ENCODE data around the gene IPO13.

IPO13 gene, protein sequence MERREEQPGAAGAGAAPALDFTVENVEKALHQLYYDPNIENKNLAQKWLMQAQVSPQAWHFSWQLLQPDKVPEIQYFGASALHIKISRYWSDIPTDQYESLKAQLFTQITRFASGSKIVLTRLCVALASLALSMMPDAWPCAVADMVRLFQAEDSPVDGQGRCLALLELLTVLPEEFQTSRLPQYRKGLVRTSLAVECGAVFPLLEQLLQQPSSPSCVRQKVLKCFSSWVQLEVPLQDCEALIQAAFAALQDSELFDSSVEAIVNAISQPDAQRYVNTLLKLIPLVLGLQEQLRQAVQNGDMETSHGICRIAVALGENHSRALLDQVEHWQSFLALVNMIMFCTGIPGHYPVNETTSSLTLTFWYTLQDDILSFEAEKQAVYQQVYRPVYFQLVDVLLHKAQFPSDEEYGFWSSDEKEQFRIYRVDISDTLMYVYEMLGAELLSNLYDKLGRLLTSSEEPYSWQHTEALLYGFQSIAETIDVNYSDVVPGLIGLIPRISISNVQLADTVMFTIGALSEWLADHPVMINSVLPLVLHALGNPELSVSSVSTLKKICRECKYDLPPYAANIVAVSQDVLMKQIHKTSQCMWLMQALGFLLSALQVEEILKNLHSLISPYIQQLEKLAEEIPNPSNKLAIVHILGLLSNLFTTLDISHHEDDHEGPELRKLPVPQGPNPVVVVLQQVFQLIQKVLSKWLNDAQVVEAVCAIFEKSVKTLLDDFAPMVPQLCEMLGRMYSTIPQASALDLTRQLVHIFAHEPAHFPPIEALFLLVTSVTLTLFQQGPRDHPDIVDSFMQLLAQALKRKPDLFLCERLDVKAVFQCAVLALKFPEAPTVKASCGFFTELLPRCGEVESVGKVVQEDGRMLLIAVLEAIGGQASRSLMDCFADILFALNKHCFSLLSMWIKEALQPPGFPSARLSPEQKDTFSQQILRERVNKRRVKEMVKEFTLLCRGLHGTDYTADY

DNA sequence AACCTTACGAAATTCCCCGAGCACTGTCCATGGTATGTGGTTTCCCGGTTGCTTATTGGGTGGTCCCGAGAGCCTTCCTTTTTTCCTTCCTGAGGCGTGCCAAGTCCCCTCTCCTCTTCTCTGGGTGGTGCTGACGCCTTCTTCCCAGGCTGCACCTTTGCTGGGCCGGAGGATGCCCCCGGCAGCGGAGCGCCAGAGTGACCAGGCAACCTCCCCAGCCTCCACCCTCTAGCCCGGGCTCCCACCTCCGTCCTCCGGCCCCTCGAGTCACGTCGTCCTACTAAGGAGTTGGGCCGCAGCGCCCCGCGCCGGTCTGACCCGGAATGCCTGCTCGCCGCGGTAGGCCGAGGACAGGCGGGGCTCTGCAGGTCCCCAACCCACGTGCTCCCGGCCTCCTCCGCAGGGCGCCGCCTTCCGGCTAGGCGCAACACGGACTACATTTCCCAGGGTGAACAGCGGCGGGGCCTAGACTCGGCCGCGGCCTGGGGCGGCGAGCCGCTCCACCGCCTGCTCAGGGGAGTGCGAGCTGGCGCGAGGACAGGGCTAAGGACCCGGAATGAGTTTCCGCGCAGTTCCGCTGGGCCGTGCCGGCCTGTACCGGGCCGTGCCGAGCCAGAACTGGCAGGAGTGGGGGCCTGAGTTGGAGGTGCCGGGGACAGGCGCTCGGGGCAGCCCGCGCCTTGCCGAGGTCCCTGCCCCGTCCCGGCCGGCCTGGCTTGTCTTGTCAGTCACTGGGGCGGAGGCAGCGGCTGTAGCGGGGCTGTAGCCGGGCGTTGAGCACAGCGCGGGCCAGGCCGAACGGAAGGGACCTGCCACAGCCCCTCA, at the start of gene IPO13:
Gene IPO13 (plus strand): TSS at position 715 of the 825 bp plus-strand sequence. CDS start 651 bp downstream, outside the sequence.
- DNase-seq: peak; percentile 99

DNA sequence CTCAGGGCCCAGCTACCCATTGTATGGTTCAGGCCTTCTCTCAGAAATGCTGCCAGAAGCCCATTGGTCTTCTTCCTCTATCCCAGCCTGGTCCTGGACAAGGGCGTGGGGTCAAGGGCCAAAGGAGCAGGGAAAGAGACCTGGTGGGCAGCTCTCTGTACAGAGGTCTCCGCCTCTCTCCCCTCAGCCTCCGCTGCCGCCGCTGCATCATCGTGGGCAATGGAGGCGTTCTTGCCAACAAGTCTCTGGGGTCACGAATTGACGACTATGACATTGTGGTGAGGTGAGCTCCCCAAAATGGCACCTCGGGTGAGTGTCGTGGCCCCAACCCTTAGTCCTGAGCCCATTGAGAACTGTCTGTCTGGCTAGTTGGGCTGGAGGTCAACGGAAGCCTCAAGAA, 47.8 kb upstream of the IPO13 start:
- no peak for DNase-seq

DNA sequence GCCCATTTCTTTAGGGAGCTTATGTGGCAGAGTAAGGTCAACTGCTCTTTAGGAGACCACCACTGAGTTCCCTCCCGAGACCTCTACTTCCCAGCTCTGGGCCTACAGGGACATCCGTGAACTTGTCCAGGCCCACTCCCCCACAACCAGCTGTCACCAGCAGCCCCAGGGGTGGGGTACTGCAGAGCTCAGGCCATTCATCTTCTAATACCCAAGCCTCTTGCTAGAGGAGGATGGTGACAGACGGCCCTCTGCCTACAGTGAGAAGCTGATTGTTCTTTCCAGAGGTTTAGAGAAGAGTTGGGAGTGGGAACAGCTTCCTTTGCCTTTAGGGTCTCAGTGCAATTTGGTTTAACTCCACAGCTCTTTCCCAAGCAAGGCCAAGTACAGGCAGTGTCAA, 46.4 kb upstream of the IPO13 start:
- DNase-seq: no peak

DNA sequence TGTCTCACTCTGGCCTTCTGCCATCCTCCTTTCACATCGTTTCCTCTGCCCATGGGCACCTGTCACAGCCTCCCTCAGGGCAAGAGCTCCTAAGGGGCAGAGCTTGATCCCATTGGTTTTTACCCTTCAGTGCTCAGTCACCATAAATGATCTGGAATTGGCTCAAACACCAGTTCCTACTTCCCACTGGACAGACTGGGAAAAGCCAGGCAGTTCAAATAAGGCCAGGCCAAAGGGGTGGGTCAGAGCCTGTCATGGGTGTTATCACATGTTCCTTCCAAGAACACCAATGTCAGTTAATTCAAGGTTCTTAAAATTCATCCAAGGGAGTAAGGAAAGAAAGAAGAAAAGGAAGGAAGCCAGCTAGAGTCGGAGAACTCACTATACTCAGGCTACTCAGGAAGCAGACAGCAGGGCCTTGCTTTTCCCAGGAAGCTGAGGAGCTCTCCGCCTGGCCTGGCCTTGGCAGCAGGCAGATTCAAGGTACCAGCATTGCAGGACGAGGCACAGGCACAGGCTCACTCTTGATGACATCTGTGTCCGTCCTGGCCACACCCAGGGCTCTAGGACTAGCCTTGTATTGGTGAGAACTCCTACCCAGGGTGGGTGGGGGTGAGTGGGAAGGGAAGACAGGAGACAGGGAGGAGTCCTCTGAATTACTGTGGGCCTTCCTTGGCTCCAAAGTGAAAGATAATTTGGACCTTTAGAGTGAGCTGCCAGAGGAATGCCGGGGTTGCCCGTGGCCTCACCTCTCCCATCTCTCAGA, 45.4 kb upstream of the IPO13 start:
- DNase-seq: no peak

DNA sequence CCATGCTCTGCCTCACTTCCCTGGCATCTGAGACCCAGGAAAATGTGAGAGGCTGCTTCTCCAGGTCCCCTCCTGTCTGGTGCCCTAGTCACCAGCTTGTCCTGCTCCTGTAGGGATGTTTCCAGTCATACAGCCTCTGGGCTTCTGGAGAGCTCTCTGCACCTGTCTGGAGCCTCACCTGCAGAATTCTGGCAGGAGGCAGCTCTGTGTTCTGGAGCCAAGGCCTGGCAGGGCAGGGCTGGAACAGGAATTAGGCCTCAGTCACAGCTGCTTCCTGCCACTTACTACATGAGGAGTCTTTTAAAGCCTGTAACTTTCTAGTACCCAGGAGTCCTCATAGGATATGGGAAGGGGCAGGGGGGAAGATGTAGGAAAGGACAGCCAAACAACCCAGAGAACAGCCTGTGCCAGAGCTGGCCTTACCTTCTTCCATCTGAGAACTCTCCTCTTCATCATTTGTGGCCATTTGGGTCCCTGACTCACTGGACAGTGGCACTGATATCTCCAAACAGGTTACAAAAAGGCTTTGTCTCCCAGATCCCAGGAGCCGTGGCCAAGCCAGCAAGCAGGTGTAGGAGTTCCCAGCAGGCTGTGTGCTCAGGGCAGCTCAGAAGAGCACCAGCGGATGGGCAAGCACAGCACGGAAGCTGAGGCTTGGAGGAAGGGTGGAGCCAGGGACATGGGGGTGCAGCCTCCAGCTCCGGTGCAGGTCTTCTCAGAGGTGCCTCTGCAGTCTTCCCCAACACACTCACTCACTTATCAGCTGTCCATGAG, 44.5 kb upstream of the IPO13 start:
- no peak for DNase-seq

DNA sequence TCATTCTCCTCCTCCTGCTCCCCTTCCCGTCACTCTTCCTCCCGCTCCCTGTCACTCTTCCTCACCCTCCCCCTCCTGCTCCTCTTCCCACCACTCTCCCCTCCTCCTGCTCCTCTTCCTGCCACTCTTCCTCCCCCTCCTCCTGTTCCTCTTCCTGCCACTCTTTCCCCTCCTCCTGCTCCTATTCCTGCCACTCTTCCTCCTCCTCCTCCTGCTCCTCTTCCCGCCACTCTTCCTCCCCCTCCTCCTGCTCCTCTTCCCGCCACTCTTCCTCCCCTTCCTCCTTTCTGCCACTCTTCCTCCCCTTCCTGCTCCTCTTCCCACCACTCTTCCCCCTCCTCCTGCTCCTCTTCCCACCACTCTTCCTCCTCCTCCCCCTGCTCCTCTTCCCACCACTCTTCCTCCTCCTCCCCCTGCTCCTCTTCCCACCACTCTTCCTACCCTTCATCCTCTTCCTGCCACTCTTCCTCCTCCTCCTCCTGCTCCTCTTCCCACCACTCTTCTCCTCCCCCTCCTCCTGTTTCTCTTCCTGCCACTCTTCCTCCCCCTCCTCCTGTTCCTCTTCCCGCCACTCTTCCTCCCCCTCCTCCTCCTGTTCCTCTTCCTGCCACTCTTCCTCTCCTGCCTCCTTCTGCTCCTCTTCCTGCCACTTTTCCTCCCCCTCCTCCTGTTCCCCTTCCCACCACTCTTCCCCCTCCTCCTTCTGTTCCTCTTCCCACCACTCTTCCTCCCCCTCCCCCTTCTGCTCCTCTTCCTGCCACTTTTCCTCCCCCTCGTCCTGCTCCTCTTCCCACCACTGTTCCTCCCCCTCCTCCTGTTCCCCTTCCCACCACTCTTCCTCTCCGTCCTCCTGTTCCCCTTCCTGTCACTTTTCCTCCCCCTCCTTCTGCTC, 41.8 kb upstream of the IPO13 start:
- DNase-seq: no peak

DNA sequence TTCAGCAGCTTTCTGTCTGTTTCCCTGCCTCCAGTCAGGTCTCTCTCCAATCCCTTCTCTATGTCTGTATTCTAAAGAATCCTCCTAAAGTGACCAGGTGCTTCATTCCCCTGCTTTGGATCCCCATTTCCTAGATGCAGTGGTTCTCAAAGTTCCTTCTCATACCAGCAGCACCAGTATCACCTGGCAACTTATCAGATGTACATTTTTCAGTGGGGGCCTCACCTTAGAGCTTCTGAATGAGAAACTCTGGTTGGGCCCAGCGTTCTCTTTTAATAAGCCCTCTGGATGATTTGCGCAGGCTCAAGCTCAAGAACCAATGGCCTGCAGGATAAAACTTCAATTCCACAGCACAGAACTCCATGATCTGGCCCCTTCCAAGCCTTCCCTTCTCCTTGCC, 38.5 kb upstream of the IPO13 start:
- no peak for DNase-seq

DNA sequence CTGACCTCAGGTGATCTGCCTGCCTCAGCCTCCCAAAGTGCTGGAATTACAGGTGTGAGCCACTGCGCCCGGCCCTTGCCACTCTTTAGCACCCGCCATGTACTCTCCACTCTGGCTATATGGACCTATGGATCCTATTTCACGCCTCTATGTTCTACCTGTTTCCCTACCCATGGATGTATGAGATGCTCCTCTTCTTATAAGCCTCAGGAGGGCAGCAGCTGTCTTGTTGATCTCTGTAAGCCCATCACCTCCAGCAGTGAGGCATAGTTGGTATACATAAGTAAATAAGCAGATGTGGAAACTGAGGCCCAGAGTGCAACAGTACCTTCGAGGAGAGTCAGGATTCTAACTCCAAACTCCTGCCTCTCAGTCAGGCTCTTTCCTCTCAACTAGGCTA, 37.9 kb upstream of the IPO13 start:
- no peak for DNase-seq

DNA sequence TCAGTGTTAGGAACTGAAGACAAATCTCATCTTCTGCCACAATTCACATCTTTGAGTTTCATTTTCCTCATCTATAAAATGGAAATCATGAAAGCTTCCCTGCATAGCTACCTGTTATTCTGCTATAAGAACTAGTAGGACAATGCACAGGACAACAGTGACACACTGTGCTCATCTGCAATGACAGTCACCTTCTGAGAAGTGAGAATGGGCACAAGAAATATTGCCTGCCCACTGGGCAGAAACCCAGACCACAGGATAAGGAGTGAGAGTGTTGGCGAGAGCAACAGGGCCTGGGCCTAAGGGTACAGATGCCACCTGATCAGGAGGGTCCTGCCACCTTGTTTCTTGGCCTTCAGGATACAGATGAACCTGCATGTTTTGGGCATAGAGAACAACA, 36.4 kb upstream of the IPO13 start:
- DNase-seq: no peak

DNA sequence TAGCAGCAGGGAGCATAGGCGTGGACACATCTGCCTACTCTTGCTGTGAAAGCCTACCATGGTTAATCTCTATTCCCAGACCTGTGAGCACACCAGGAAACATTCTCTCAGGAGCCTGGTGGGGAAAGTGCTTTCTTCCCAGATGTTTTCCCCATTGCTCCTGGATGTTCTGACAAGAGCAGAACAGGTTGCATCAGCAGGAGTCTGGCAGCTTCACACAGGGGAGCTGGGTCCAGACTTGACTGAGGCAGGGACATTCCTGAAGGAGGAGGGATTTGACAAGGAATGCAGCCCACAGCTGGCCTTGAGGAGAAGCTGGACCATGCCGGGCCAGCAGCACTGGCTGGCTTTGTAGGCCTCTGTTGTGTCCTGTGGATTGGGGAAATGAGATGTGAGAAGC, 34.1 kb upstream of the IPO13 start:
- no peak for DNase-seq

DNA sequence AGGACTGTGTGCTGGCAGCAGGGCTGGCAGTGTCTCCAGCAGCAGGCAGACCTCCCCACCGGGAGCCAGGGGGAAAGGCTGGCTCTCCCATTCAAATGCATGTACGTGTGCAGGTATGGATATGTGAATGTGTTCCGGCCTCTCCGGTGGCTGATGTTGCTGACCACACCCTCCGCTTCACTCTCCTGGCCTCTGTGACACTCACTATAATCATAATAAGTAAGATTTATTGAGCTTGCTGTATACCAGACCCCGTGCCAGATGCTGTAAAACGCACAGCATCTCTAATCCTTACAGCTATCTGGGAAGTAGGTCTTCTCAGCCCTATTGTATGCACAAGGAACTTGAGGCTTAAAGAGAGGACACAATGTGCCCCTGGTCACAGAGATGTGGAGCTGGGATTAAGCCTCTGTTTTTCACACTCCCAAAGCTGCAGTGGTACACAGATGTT, 33.7 kb upstream of the IPO13 start:
- no peak for DNase-seq

DNA sequence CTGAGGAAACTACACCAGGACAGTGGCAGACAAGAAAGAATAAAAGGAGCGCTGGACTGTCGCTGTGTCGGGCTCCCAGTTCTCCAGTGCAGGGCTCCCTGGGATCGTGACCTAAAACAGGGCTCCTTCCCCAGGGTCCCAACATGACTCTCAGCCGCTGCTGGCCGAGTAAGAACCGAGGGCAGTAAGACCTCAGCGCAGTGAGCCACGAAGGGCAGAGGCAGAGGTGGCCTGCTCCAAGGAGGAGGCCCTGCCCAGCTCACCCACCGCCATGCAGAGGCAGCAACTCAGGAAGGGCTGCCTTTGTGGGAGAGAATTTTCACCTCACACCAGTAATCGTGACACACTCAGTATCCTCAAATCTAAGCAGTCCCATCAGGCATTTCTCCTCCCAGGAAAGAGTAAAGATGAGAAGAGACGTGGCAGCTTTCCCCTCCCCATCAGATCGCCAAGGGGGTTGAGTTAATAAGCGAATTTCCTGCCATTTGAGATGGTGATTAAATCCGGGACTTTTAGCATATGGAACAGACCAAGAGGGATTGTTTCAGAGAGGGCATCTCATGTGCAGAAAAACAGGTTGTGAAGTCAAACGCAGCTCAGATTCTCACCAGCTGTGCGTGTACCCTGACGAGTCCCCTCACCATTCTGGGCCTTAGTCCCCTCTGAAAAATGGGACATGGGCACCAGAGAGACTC, 32.9 kb upstream of the IPO13 start:
- no peak for DNase-seq

DNA sequence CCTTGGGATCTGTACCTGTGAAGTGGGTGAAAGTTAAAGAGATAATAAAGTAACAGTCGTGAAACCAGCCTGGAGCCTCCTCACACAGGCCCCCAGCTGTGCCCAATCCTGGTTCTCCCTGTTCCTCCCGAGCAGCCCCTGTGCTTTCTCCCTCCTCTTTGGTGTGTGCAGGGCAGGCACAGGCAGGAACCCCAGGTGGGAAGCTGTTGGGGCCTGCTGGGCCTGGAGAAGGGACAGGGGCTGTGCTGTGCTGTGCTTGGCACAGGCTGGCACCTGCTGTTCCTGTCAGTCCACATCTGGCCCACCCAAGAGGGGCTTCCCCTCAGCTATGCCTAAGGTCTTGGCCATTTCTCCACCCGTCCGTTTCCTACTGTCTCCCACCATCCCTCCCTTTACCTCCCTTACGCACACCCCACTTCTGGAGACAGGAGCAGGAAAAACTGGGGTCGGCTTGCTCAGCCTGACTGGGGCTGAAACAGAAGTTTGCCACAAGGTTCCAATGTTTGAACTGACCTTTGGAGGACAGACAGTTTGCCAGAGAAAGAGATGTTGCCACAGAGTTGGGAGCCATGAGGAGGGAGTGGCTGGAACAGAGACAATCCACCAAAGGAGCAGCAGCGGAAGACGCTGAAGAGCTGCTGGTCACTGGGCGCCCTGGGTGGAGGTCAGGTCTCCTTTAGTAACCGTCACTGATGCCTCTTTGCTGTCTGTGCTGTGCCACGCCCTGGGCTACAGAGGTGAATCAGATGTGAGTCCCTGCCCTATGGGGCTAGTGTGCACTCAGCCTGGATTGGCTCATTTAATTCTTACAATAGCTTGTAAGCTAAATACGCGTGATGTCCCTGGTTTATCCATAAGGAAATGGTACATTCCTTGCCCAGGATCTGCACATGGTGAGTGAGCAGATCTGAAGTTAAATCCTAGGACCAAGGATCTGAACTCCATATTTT, 31.9 kb upstream of the IPO13 start:
- no peak for DNase-seq

DNA sequence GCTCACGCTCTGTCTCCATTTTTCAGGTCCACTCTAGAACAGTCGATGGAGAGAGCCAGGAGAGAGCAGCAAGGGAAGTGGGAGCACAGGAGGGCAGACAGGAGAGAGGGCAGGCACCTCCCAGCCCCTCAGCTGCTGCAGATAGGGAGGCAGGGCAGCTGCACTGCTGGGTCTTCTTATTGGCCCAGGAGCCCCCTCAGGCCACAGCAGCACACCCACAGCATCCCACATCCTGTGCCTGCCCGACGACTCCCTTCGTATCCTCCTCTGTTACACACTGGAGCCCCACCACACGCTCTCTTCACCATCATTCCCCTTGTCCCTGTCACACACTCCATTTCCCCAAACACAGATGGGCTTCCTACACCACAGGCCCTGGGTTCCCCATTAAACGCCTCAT, 26.8 kb upstream of the IPO13 start:
- no peak for DNase-seq

DNA sequence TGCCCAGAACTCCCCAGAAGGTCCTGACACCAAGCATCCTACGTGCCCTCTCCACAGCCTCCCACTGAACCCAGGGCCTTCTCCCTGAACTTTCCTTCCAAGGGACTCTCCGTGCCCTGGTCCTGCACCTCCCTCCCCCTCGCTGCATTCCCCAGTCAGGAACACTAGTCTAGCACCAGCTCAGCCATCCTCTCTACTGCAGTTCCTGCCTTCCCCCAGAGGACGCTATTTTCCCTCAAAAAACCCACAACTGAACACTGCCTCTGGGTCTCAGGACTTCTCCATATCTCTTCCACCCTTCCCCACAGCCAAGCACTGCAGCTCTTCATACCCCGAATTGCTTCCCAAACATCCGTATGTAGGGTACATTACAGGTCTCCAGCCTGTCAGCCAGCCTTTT, 25.7 kb upstream of the IPO13 start:
- no peak for DNase-seq

DNA sequence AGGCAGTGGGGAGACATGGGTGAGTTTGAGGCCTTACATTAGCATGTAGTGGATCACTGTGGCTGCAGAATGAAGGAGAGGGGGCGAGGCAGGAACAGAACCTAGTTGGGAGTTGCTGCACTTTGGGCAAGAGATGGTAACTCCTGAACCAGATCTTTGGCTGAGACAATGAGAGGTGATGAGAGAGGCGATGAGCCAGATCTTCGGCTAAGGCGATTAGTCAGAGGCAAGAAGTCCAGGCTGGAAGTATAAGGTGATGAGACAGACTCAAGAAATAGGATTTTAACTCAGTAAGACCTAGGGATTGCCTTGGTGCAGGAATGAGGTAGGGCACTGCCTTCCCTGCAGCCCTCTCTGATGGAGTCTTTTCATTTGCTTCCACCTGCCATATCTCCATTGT, 22.2 kb upstream of the IPO13 start:
- DNase-seq: no peak

DNA sequence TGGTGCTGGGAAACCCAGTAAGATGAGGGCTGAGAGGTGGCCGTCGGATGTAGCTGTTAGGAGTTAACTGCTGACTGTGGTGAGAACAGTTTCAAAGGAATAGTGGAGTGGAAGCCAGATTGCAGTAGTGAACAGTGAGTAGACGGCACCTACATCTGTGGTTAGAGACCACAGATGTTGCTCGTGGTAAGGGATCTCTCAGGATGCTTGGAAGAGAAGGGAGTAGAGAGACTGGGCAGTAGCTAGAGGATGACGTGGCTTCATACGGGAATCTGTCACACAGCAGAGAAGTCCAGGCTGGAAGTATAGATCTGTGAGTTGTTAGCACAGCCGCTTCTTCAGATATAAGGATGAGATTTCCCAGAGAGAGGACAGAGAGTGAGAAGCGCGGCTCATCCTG, 20.9 kb upstream of the IPO13 start:
- DNase-seq: no peak

DNA sequence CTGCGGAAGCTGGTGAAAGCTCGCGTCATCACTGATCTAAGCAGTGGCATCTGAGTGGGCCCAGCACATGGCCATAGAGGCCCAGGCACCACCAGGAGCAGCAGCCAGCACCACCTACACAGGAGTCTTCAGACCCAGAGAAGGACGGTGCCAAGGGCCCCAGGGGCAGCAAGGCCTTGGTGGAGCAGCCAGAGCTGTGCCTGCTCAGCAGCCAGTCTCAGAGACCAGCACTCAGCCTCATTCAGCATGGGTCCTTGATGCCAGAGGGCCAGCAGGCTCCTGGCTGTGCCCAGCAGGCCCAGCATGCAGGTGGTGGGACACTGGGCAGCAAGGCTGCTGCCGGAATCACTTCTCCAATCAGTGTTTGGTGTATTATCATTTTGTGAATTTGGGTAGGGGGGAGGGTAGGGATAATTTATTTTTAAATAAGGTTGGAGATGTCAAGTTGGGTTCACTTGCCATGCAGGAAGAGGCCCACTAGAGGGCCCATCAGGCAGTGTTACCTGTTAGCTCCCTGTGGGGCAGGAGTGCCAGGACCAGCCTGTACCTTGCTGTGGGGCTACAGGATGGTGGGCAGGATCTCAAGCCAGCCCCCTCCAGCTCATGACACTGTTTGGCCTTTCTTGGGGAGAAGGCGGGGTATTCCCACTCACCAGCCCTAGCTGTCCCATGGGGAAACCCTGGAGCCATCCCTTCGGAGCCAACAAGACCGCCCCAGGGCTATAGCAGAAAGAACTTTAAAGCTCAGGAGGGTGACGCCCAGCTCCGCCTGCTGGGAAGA, 16.4 kb upstream of the IPO13 start:
- DNase-seq: no peak

Data from activated T-cell treated with anti-CD3 and anti-CD28 coated beads, Interleukin-2, amount 50 U/mL, for 1 hour (primary cell).